Testis (tissue), 3 donors: Measurements from ENCODE around the gene JAKMIP1. TPM values are rescaled to one million over a fixed set of nuclear protein-coding genes. Genes with fewer than 3 reads are reported as not detected.
"Not testable (repeated sequence)": the region's sequence is repeated elsewhere in the genome, so short reads cannot be mapped to it uniquely, and the experiment has no call there.

Experiments used
- DNase-seq: peaks from one replicate; pipeline ENCODE4 v3.0.0-alpha.2; 2019
- H3K27ac ChIP-seq, 2 donors: fragments of 200-600 bp; sonication (generic); one replicate each; pipeline ENCODE4 v1.5.1; 2019
- H3K27me3 ChIP-seq: fragments of 200-600 bp; sonication (generic); one replicate; pipeline ENCODE4 v1.5.1; 2019
- H3K36me3 ChIP-seq: fragments of 200-600 bp; sonication (generic); one replicate; pipeline ENCODE4 v1.5.1; 2017; ENCODE audit warnings: low read depth; ENCODE audit errors: missing control alignments
- H3K4me1 ChIP-seq: fragments of 200-600 bp; sonication (generic); one replicate; pipeline ENCODE4 v1.5.1; 2019
- H3K4me3 ChIP-seq, 2 donors: fragments of 200-600 bp; sonication (generic); one replicate each; pipeline ENCODE4 v1.5.1; 2017 to 2019
- H3K9me3 ChIP-seq: fragments of 200-600 bp; sonication (generic); one replicate; pipeline ENCODE4 v1.5.1; 2017
- CTCF ChIP-seq, 3 experiments: fragments of 450-650 bp in 2 of 3; fragments of 200-600 bp in 1 of 3; sonication (generic) in 1 of 3; IDR thresholded peaks; one replicate each; pipeline ENCODE4 v1.5.1; 2016 to 2019; ENCODE audit warnings: antibody characterized with exemption in 3 of 3, mild to moderate bottlenecking in 2 of 3, moderate library complexity in 1 of 3
- POLR2A ChIP-seq: fragments of 450-650 bp; IDR thresholded peaks from one replicate; pipeline ENCODE4 v1.6.1; 2017; ENCODE audit warnings: antibody characterized with exemption, mild to moderate bottlenecking, moderate library complexity
- WGBS, 2 donors: methylation state at CpG; one replicate each; pipeline ENCODE4 v1.1.5; 2018; 5-methylcytosine and 5-hydroxymethylcytosine counted together
- intact Hi-C: fragments of 100-400 bp; cut with DNase I; formaldehyde crosslinking; loops from one replicate; pipeline ENCODE4 v1.15.1; 2023; ENCODE audit warnings: low total_unique reads
- polyA plus RNA-seq: library from polyadenylated mRNA; stranded (reverse); fragments of 350-450 nt; fragmentation: Illumina TruSeq; extraction: RNeasy Lipid Tissue Mini Kit (QIAGEN cat#74804); gene quantifications from one replicate; pipeline ENCODE4 v1.2.3, GENCODE V29; 2014; ENCODE audit warnings: low read depth, low replicate concordance; ENCODE audit not compliant: insufficient read depth
- total RNA-seq, 2 donors: library from RNA; depleted of rRNA; stranded (reverse); fragments of >200 nt; gene quantifications; one replicate each; pipeline ENCODE4 v1.2.3, GENCODE V29; 2016

The JAKMIP1 gene
- total and polyA plus RNA-seq, 3 donors from 2014 or later = 10.7 to 18.1 (median 15.2) TPM

GRCh38 chr4:5998333-5998936 lies 201.9 kb downstream of the JAKMIP1 start:
- TF ChIP-seq CTCF (IDR thresholded peaks at IDR 0.05) = peak; percentile 74 to 90 (median 80)
- no peak for TF ChIP-seq POLR2A
- Histone ChIP-seq H3K4me1 (no peaks in the 10 kb centered on the region), H3K27me3 (no peaks in the 10 kb centered on the region), H3K27ac (no peak overlapping the region), H3K9me3 (no peaks in the 10 kb centered on the region), H3K4me3 (no peak overlapping the region), H3K36me3 (no peaks in the 10 kb centered on the region)
- DNase-seq = peak; percentile 80
- intact Hi-C loops = no loop called here
- WGBS, 2 donors = 21 to 22% methylated on average over 7 to 9 of the region's 9 CpGs

DNA sequence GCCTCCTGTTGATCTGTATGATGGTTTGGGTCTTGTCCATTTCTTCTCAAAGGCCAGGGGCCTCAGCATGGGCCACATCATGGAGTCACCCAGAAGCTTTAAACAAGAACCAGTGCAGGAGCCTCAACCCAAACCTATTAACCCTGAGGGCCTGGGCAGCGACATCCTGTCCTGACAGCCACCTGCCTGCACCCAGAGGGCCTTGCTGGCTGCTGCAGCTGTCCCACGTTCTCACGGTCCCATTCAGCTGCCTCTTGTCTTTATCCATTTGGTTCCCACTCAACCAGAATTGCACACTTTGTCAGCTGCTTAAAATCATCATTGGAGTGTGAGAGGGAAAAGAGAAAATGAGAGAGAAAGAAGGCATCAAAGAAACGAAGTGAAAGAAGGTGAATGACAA lies 203.7 kb downstream of the JAKMIP1 start:
- H3K27me3 ChIP-seq = no peaks in the 10 kb centered on the region
- H3K9me3 ChIP-seq = no peaks in the 10 kb centered on the region
- no peak overlapping the region for H3K27ac ChIP-seq
- no peak for DNase-seq
- H3K36me3 ChIP-seq = no peaks in the 10 kb centered on the region
- no peak overlapping the region for H3K4me3 ChIP-seq
- TF ChIP-seq POLR2A (no peak), CTCF (IDR thresholded peaks at IDR 0.05) (no peak)
- H3K4me1 ChIP-seq = no peaks in the 10 kb centered on the region
- intact Hi-C loops = no loop called here
- 64 to 74% methylated on average over 4 of the region's 4 CpGs for WGBS, 2 donors

GRCh38 chr4:5995901-5996623 lies 204.3 kb downstream of the JAKMIP1 start:
- Histone ChIP-seq H3K27me3 (no peaks in the 10 kb centered on the region), H3K4me1 (no peaks in the 10 kb centered on the region), H3K27ac (no peak overlapping the region), H3K36me3 (no peaks in the 10 kb centered on the region), H3K4me3 (no peak overlapping the region), H3K9me3 (no peaks in the 10 kb centered on the region)
- no peak for DNase-seq
- TF ChIP-seq CTCF (IDR thresholded peaks at IDR 0.05) (no peak), POLR2A (no peak)
- WGBS, 2 donors = 71 to 75% methylated on average over 19 of the region's 19 CpGs
- intact Hi-C loops = no loop called here

DNA sequence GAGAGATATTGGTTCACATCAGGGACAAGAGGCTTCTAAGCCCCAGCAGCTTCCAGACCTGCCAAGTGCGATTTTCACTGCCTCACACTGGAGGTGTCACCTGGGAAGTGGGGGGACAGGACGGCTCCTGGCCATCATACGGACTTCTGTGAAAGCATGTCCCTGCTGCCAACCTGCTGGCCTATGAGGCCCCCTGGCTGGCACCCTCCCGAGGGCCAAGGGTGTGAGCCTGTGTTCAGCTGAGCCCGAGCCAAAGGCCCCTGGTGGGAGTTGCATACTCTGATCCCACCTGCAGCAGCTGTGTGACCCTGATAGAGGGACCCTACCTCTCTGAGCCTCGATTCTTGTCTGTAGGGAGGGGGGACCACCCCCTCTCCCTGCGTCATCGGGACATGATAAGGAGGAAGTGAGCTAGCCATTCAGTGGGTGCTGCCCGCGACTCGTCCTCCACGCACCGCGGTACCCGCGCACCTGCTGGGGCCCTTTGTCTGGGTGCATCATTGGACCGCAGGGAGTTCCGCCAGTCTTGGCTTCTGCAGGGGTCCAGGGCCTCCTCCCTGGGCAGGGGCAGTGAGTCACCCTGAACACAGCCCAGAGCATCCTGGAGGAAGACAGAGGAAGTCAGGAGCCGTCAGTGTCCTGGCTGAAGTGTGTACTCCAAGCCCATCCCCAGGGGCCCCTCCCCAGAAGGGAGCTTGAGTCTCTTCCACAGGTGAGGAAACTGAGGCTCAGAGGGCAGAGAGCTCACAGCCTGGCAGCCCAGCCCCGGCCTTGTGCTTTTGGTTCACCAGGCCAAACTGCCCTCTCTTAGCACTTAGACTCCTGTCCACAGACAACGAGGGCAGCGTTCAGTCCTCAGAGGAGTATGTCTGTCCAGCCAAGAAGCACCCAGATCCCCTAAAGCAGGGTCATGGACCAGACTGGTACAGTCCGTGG lies 206.2 kb downstream of the JAKMIP1 start:
- Histone ChIP-seq H3K36me3 (no peaks in the 10 kb centered on the region), H3K4me3 (no peak overlapping the region), H3K4me1 (no peaks in the 10 kb centered on the region), H3K27me3 (no peaks in the 10 kb centered on the region), H3K9me3 (no peaks in the 10 kb centered on the region), H3K27ac (no peak overlapping the region)
- no peak for DNase-seq
- WGBS, 2 donors = 85 to 90% methylated on average over 21 to 23 of the region's 23 CpGs
- intact Hi-C loops = no loop called here
- TF ChIP-seq CTCF (IDR thresholded peaks at IDR 0.05) (no peak), POLR2A (no peak)

- DNase-seq, H3K9me3 ChIP-seq, H3K27me3 ChIP-seq, H3K4me3 ChIP-seq, intact Hi-C loops, H3K27ac ChIP-seq, H3K4me1 ChIP-seq, H3K36me3 ChIP-seq: not testable (repeated sequence)
- WGBS, 2 donors = 86 to 93% methylated on average over 6 to 9 of the region's 9 CpGs
Observed at GRCh38 chr4:5993346-5993745, 207.0 kb downstream of the JAKMIP1 start.
